Activated CD8-positive, alpha-beta memory T cell treated with anti-CD3 and anti-CD28 coated beads, Interleukin-2, amount 50 U/mL, for 24 hours (primary cell): Measurements from ENCODE around the gene SLITRK2.

ENCODE experiments used
- DNase-seq: peaks from one replicate; pipeline ENCODE4 v3.0.0-alpha.2; 2020; ENCODE audit errors: extremely low read depth

Gene SLITRK2

GRCh38 chrX:145817331-145818185 lies at the start of gene SLITRK2:
SLITRK2 (plus strand) TSS chrX:145817829; CDS start chrX:145822426, 4,597 bp downstream.
- no peak for DNase-seq

- DNase-seq, result no peak
Measured at GRCh38 chrX:145773006-145773405, 44.6 kb upstream of the SLITRK2 start.

- DNase-seq, result no peak
Measured at GRCh38 chrX:145792281-145792680, 25.3 kb upstream of the SLITRK2 start.

GRCh38 chrX:145803508-145803907 lies 14.1 kb upstream of the SLITRK2 start:
- no peak for DNase-seq

GRCh38 chrX:145813081-145813480 lies 4.5 kb upstream of the SLITRK2 start:
- no peak for DNase-seq

- no peak for DNase-seq
Measured at GRCh38 chrX:145816601-145817315, 871 bp upstream of the SLITRK2 start.

- DNase-seq, result no peak
Measured at GRCh38 chrX:145818186-145819113, 821 bp downstream of the SLITRK2 start.

- DNase-seq, result no peak
Measured at GRCh38 chrX:145820825-145821224, 3.2 kb downstream of the SLITRK2 start.

GRCh38 chrX:145821291-145821897 lies 3.8 kb downstream of the SLITRK2 start:
- DNase-seq, result no peak

GRCh38 chrX:145821898-145822571 lies 4.4 kb downstream of the SLITRK2 start:
- DNase-seq, result no peak

GRCh38 chrX:145823132-145823531 lies 5.5 kb downstream of the SLITRK2 start:
- DNase-seq, result no peak

GRCh38 chrX:145825896-145826295 lies 8.3 kb downstream of the SLITRK2 start:
- DNase-seq, result no peak

- DNase-seq, result no peak
Measured at GRCh38 chrX:145826466-145826865, 8.8 kb downstream of the SLITRK2 start.

- DNase-seq, result no peak
Measured at GRCh38 chrX:145832796-145833195, 15.2 kb downstream of the SLITRK2 start.

- no peak for DNase-seq
Measured at GRCh38 chrX:145840531-145840930, 22.9 kb downstream of the SLITRK2 start.

GRCh38 chrX:145843146-145843904 lies 25.7 kb downstream of the SLITRK2 start:
- no peak for DNase-seq

- no peak for DNase-seq
Measured at GRCh38 chrX:145844886-145845285, 27.3 kb downstream of the SLITRK2 start.

GRCh38 chrX:145848448-145848847 lies 30.8 kb downstream of the SLITRK2 start:
- DNase-seq, result no peak

GRCh38 chrX:145848857-145849256 lies 31.2 kb downstream of the SLITRK2 start:
- no peak for DNase-seq

- DNase-seq, result no peak
Measured at GRCh38 chrX:145853181-145853580, 35.6 kb downstream of the SLITRK2 start.
